CD14-positive monocyte (primary cell): ENCODE data around the gene LBP. TPM values are rescaled to one million over a fixed set of nuclear protein-coding genes. Genes with fewer than 3 reads are reported as not detected.

Source experiments
- DNase-seq, 3 donors: peaks; one replicate each; pipeline ENCODE4 v3.0.0-alpha.2; 2011 to 2022
- H2AFZ ChIP-seq: 2 replicates; pipeline ENCODE4 v1.6.0; 2012; ENCODE audit warnings: mild to moderate bottlenecking, low read depth, low read length, inconsistent platforms; ENCODE audit not compliant: insufficient read depth, poor library complexity, severe bottlenecking
- H3K27ac ChIP-seq, 2 donors: 1 replicate in 1 of 2; 2 replicates in 1 of 2; pipeline ENCODE4 v1.5.1; 2012 to 2013; ENCODE audit warnings: low read length in 2 of 2, control low read depth in 1 of 2, inconsistent platforms in 1 of 2, low read depth in 1 of 2, mild to moderate bottlenecking in 1 of 2
- H3K27me3 ChIP-seq, 2 donors: one replicate each; pipeline versions ENCODE4 v1.6.0 to v1.6.1; 2011 to 2013; ENCODE audit warnings: low read length in 2 of 2; ENCODE audit not compliant: control insufficient read depth in 2 of 2, insufficient read depth in 2 of 2
- H3K36me3 ChIP-seq, 2 donors: replicated peaks in 1 of 2; 1 replicate in 1 of 2; 2 replicates in 1 of 2; pipeline versions ENCODE4 v1.5.1 to v1.6.1; 2012 to 2013; ENCODE audit warnings: low read length in 2 of 2, control low read depth in 1 of 2, inconsistent platforms in 1 of 2, mild to moderate bottlenecking in 1 of 2; ENCODE audit not compliant: insufficient read depth in 2 of 2, control insufficient read depth in 1 of 2
- H3K4me1 ChIP-seq, 2 donors: 1 replicate in 1 of 2; 2 replicates in 1 of 2; pipeline versions ENCODE4 v1.5.1 to v1.6.1; 2012 to 2013; ENCODE audit warnings: low read length in 2 of 2, control low read depth in 1 of 2, inconsistent platforms in 1 of 2, mild to moderate bottlenecking in 1 of 2, moderate library complexity in 1 of 2; ENCODE audit not compliant: insufficient read depth in 2 of 2, control insufficient read depth in 1 of 2
- H3K4me2 ChIP-seq: replicated peaks from 2 replicates; pipeline ENCODE3; 2012; ENCODE audit warnings: low read length, moderate library complexity, mild to moderate bottlenecking; ENCODE audit not compliant: poor library complexity, severe bottlenecking; ENCODE audit errors: extremely low read depth
- H3K4me3 ChIP-seq, 3 experiments: fragments of 200-600 bp in 1 of 3; sonication (generic) in 1 of 3; replicated peaks in 1 of 3; 1 replicate in 2 of 3; 2 replicates in 1 of 3; pipeline ENCODE4 v1.5.1; 2011 to 2013; ENCODE audit warnings: low read length in 3 of 3, mild to moderate bottlenecking in 3 of 3, control low read depth in 2 of 3, low read depth in 2 of 3, inconsistent platforms in 1 of 3, moderate library complexity in 1 of 3
- H3K79me2 ChIP-seq: 2 replicates; pipeline ENCODE4 v1.6.0; 2012; ENCODE audit warnings: mild to moderate bottlenecking, control low read depth, inconsistent platforms, low read length, moderate library complexity; ENCODE audit not compliant: insufficient read depth
- H3K9ac ChIP-seq: 2 replicates; pipeline ENCODE4 v1.6.0; 2017; ENCODE audit warnings: low read length, mild to moderate bottlenecking; ENCODE audit not compliant: insufficient read depth, poor library complexity, severe bottlenecking
- H3K9me3 ChIP-seq, 2 donors: replicated peaks in 1 of 2; 1 replicate in 1 of 2; 2 replicates in 1 of 2; pipeline versions ENCODE4 v1.5.1 to v1.6.1; 2012 to 2013; ENCODE audit warnings: low read length in 2 of 2, control low read depth in 1 of 2; ENCODE audit not compliant: control insufficient read depth in 1 of 2, insufficient read depth in 1 of 2
- H4K20me1 ChIP-seq: 2 replicates; pipeline ENCODE4 v1.6.0; 2012; ENCODE audit warnings: mild to moderate bottlenecking, low read length, control low read depth, moderate library complexity; ENCODE audit not compliant: insufficient read depth
- H3K27ac Mint-ChIP-seq, 7 donors: one replicate each; pipeline ENCODE4 v1.8.0; 2020; ENCODE audit warnings: mild to moderate bottlenecking in 7 of 7, mixed read lengths in 7 of 7, moderate library complexity in 6 of 7, inconsistent platforms in 2 of 7
- H3K27me3 Mint-ChIP-seq, 3 donors: one replicate each; pipeline ENCODE4 v1.8.0; 2021 to 2022; ENCODE audit warnings: low read depth in 3 of 3, mild to moderate bottlenecking in 3 of 3, mixed read lengths in 3 of 3, moderate library complexity in 3 of 3, inconsistent platforms in 1 of 3
- H3K36me3 Mint-ChIP-seq, 2 donors: one replicate each; pipeline ENCODE4 v1.8.0; 2020; ENCODE audit warnings: mixed read lengths in 2 of 2, inconsistent platforms in 1 of 2, mild to moderate bottlenecking in 1 of 2
- H3K4me1 Mint-ChIP-seq: one replicate; pipeline ENCODE4 v1.8.0; 2020; ENCODE audit warnings: mild to moderate bottlenecking, mixed read lengths
- H3K4me3 Mint-ChIP-seq, 2 donors: one replicate each; pipeline ENCODE4 v1.8.0; 2020; ENCODE audit warnings: mild to moderate bottlenecking in 2 of 2, mixed read lengths in 2 of 2, moderate library complexity in 1 of 2
- H3K9me3 Mint-ChIP-seq, 7 donors: one replicate each; pipeline ENCODE4 v1.8.0; 2020 to 2022; ENCODE audit warnings: mixed read lengths in 7 of 7, mild to moderate bottlenecking in 6 of 7, moderate library complexity in 6 of 7, inconsistent platforms in 2 of 7
- WGBS: methylation state at CpG from one replicate; pipeline ENCODE4 v1.1.5; 2013; ENCODE audit warnings: missing lambda C conversion rate; ENCODE audit not compliant: insufficient coverage; 5-methylcytosine and 5-hydroxymethylcytosine counted together
- intact Hi-C, 2 donors: fragments of 100-400 bp; cut with micrococcal nuclease; formaldehyde crosslinking; loops; one replicate each; pipeline versions ENCODE4 v1.15.0 to v1.15.1; 2023
- polyA plus RNA-seq, 3 donors: library from polyadenylated mRNA; depleted of rRNA in 1 of 3; unstranded in 2 of 3; stranded (reverse) in 1 of 3; fragments of 300-500 nt in 2 of 3; fragments of >200 nt in 1 of 3; fragmentation: Illumina TruSeq in 2 of 3; gene quantifications; 1 replicate in 2 of 3; 2 replicates in 1 of 3; pipeline ENCODE4 v1.2.3, GENCODE V29; 2012 to 2021
- TF ChIP-seq, protein P1 (sequence below): fragments of 200-600 bp; IDR thresholded peaks from one replicate; pipeline ENCODE4 v1.8.0; 2022; ENCODE audit warnings: antibody characterized with exemption, mild to moderate bottlenecking

Gene LBP
- polyA plus RNA-seq, 3 donors, result not detected

DNA sequence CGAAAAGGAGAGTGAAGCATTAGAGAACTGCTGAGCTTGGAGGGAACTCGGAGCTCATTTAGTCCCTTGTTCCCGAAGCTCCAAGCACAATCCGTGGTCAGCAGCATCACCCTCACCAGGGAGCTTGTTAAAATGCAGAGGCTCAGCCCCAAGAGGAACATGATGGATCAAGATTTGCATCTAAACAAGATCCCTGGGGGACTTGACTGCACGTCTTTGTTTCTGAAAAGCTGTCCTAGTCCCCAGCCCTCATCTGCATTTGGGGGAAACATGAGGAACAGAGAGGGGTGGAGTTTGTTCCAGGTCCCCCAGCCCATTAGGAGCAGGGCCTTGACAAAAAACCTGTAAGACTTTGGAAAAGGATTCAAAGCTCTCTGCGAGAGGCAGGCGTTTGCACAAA, 4.1 kb upstream of the LBP start:
- Mint-ChIP-seq H3K4me1 (no peaks in the 10 kb centered on the region), H3K9me3 (peaks cover 8 to 16% (median 14%) of the 10 kb centered on the region in 7 donors), H3K27me3 (peaks cover 11 to 21% (median 15%) of the 10 kb centered on the region in 3 donors), H3K36me3 (peaks cover 0 to under 1% of the 10 kb centered on the region in 2 donors), H3K27ac (no peak overlapping the region), H3K4me3 (no peak overlapping the region)
- Histone ChIP-seq H3K9ac (no peak overlapping the region), H3K9me3 (peaks cover 9% of the 10 kb centered on the region in 2 donors), H3K4me2 (no peak overlapping the region), H3K79me2 (no peaks in the 10 kb centered on the region), H3K36me3 (no peaks in the 10 kb centered on the region), H2AFZ (no peak overlapping the region), H3K4me3 (no peak overlapping the region), H3K27me3 (peaks cover 0 to 9% of the 10 kb centered on the region in 2 donors), H3K4me1 (no peaks in the 10 kb centered on the region), H3K27ac (no peak overlapping the region), H4K20me1 (no peaks in the 10 kb centered on the region)
- intact Hi-C loops, result no loop called here
- WGBS, result 76% methylated on average over 6 of the region's 7 CpGs
- TF ChIP-seq, protein P1, sequence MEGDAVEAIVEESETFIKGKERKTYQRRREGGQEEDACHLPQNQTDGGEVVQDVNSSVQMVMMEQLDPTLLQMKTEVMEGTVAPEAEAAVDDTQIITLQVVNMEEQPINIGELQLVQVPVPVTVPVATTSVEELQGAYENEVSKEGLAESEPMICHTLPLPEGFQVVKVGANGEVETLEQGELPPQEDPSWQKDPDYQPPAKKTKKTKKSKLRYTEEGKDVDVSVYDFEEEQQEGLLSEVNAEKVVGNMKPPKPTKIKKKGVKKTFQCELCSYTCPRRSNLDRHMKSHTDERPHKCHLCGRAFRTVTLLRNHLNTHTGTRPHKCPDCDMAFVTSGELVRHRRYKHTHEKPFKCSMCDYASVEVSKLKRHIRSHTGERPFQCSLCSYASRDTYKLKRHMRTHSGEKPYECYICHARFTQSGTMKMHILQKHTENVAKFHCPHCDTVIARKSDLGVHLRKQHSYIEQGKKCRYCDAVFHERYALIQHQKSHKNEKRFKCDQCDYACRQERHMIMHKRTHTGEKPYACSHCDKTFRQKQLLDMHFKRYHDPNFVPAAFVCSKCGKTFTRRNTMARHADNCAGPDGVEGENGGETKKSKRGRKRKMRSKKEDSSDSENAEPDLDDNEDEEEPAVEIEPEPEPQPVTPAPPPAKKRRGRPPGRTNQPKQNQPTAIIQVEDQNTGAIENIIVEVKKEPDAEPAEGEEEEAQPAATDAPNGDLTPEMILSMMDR, result no peak
- no peak for DNase-seq

- peaks cover 0 to 7% of the 10 kb centered on the region in 2 donors for H3K27me3 ChIP-seq
- no peaks in the 10 kb centered on the region for H4K20me1 ChIP-seq
- no peaks in the 10 kb centered on the region for H3K4me1 ChIP-seq
- no peak overlapping the region for H3K27ac ChIP-seq
- no peaks in the 10 kb centered on the region for H3K36me3 ChIP-seq
- peaks cover 10 to 19% (median 12%) of the 10 kb centered on the region in 3 donors for H3K27me3 Mint-ChIP-seq
- H2AFZ ChIP-seq, result no peak overlapping the region
- H3K9ac ChIP-seq, result no peak overlapping the region
- H3K4me1 Mint-ChIP-seq, result no peaks in the 10 kb centered on the region
- intact Hi-C loops, result no loop called here
- DNase-seq, result no peak
- TF ChIP-seq, protein P1, result no peak
- WGBS, result 80% methylated on average over 1 of the region's 5 CpGs
- no peaks in the 10 kb centered on the region for H3K36me3 Mint-ChIP-seq
- no peaks in the 10 kb centered on the region for H3K79me2 ChIP-seq
- H3K9me3 Mint-ChIP-seq, result peaks cover 5 to 11% (median 8%) of the 10 kb centered on the region in 7 donors
- peaks cover 5% of the 10 kb centered on the region in 2 donors for H3K9me3 ChIP-seq
- H3K27ac Mint-ChIP-seq, result no peak overlapping the region
- no peak overlapping the region for H3K4me3 ChIP-seq
- H3K4me2 ChIP-seq, result no peak overlapping the region
- no peak overlapping the region for H3K4me3 Mint-ChIP-seq
These were observed 3.5 kb upstream of the LBP start for GRCh38 chr20:38342713-38343310.
